Measurements from ENCODE around the gene USP47. TPM values are rescaled to one million over a fixed set of nuclear protein-coding genes. Genes with fewer than 3 reads are reported as not detected.

USP47 gene
- total RNA-seq, 3 donors from 2014 or later = 82.9 to 118 (median 100.0) TPM

GRCh38 chr11:11810764-11811726 lies 30.7 kb upstream of the USP47 start:
- H3K36me3 ChIP-seq = no peaks in the 10 kb centered on the region
- no peak overlapping the region for H3K27ac ChIP-seq
- TF ChIP-seq POLR2AphosphoS5 (IDR thresholded peaks at IDR 0.05) (no peak), CTCF (IDR thresholded peaks at IDR 0.05) (no peak)
- no peaks in the 10 kb centered on the region for H3K9me3 ChIP-seq
- DNase-seq (ENCODE audit: low spot score in 2 of 2) = no peak
- no peaks in the 10 kb centered on the region for H3K27me3 ChIP-seq
- no peaks in the 10 kb centered on the region for H3K4me1 ChIP-seq
- no peak overlapping the region for H3K4me3 ChIP-seq
- intact Hi-C loops (cut with DNase I; ENCODE audit: low total_unique reads) = no loop called here

GRCh38 chr11:11813288-11813962 lies 28.3 kb upstream of the USP47 start:
- no peaks in the 10 kb centered on the region for H3K9me3 ChIP-seq
- no peak overlapping the region for H3K4me3 ChIP-seq
- H3K27me3 ChIP-seq = no peaks in the 10 kb centered on the region
- no peak for TF ChIP-seq POLR2AphosphoS5 (IDR thresholded peaks at IDR 0.05)
- TF ChIP-seq CTCF (IDR thresholded peaks at IDR 0.05) = no peak
- TF ChIP-seq POLR2A (IDR thresholded peaks at IDR 0.05) = no peak
- no peaks in the 10 kb centered on the region for H3K36me3 ChIP-seq
- H3K27ac ChIP-seq = no peak overlapping the region
- no peaks in the 10 kb centered on the region for H3K4me1 ChIP-seq
- no peak for DNase-seq (ENCODE audit: low spot score in 2 of 2)
- intact Hi-C loops (cut with DNase I; ENCODE audit: low total_unique reads) = no loop called here

- no peaks in the 10 kb centered on the region for H3K4me1 ChIP-seq
- DNase-seq (ENCODE audit: low spot score in 2 of 2) = no peak
- no peak overlapping the region for H3K4me3 ChIP-seq
- H3K9me3 ChIP-seq = no peaks in the 10 kb centered on the region
- H3K27ac ChIP-seq = no peak overlapping the region
- TF ChIP-seq CTCF (IDR thresholded peaks at IDR 0.05) = no peak
- no peak for TF ChIP-seq POLR2AphosphoS5 (IDR thresholded peaks at IDR 0.05)
- no peaks in the 10 kb centered on the region for H3K36me3 ChIP-seq
- no peaks in the 10 kb centered on the region for H3K27me3 ChIP-seq
- intact Hi-C loops (cut with DNase I; ENCODE audit: low total_unique reads) = no loop called here
Measured at GRCh38 chr11:11814614-11815452, 26.9 kb upstream of the USP47 start.

- H3K27ac ChIP-seq = no peak overlapping the region
- H3K27me3 ChIP-seq = no peaks in the 10 kb centered on the region
- no peaks in the 10 kb centered on the region for H3K36me3 ChIP-seq
- no peaks in the 10 kb centered on the region for H3K9me3 ChIP-seq
- TF ChIP-seq POLR2A (IDR thresholded peaks at IDR 0.05) (no peak), POLR2AphosphoS5 (IDR thresholded peaks at IDR 0.05) (no peak), CTCF (IDR thresholded peaks at IDR 0.05) (no peak)
- intact Hi-C loops (cut with DNase I; ENCODE audit: low total_unique reads) = no loop called here
- DNase-seq (ENCODE audit: low spot score in 2 of 2) = no peak
- H3K4me3 ChIP-seq = no peak overlapping the region
- no peaks in the 10 kb centered on the region for H3K4me1 ChIP-seq
Measured at GRCh38 chr11:11816511-11817314, 25.1 kb upstream of the USP47 start.
